ENCODE measurements around the gene FNDC11. TPM values are rescaled to one million over a fixed set of nuclear protein-coding genes. Genes with fewer than 3 reads are reported as not detected.
A peak's percentile ranks its signal among the peaks of the same experiment; 100 is the strongest.

Gene FNDC11
- total and polyA plus RNA-seq, 2 of the 13 experiments (the other 11 are each of a cell fraction or from before 2014, with no cell fraction given): 0.07 TPM; not detected in 1

DNA sequence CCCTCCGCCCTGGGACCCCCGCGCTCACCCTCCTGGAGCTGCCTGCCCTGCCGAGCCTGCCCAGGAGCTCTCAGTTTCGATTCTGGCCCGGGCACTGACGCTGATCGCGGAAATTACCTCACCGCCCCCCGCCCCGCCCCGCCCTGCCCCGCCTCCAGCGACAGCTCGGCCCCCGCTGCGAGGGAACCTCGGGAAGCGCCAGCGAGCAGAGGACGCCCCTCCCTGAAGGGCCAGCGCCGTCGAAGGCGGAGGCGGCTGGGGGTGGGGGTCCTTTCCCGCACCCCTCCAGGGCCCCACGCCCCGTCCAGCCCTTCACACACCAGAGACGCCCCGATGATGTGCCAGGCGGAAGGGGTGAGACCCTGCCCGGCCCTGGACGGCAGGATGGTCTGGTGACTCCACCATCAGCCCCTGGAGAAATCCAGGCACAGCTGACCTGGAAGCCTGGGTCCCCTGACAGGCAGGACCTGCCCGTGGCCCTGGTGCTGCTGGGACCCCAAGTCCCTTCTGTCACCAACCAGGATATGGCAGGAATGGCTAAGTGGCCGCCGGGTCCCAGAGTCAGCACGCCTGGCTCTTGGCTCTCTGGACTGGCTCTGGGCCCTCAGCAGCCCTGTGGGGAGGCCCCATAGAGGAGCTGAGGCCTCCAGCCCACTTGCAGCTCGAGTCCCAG lies 20.3 kb downstream of the FNDC11 start, which contains the start of gene HELZ2 (continued):
- TF ChIP-seq, protein P1, sequence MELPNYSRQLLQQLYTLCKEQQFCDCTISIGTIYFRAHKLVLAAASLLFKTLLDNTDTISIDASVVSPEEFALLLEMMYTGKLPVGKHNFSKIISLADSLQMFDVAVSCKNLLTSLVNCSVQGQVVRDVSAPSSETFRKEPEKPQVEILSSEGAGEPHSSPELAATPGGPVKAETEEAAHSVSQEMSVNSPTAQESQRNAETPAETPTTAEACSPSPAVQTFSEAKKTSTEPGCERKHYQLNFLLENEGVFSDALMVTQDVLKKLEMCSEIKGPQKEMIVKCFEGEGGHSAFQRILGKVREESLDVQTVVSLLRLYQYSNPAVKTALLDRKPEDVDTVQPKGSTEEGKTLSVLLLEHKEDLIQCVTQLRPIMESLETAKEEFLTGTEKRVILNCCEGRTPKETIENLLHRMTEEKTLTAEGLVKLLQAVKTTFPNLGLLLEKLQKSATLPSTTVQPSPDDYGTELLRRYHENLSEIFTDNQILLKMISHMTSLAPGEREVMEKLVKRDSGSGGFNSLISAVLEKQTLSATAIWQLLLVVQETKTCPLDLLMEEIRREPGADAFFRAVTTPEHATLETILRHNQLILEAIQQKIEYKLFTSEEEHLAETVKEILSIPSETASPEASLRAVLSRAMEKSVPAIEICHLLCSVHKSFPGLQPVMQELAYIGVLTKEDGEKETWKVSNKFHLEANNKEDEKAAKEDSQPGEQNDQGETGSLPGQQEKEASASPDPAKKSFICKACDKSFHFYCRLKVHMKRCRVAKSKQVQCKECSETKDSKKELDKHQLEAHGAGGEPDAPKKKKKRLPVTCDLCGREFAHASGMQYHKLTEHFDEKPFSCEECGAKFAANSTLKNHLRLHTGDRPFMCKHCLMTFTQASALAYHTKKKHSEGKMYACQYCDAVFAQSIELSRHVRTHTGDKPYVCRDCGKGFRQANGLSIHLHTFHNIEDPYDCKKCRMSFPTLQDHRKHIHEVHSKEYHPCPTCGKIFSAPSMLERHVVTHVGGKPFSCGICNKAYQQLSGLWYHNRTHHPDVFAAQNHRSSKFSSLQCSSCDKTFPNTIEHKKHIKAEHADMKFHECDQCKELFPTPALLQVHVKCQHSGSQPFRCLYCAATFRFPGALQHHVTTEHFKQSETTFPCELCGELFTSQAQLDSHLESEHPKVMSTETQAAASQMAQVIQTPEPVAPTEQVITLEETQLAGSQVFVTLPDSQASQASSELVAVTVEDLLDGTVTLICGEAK (IDR thresholded peaks at IDR 0.05): no peak
- TF ChIP-seq, protein P1 (CRISPR knock-in tag; IDR thresholded peaks at IDR 0.05): no peak
- TF ChIP-seq ZNF264 (CRISPR knock-in tag; IDR thresholded peaks at IDR 0.05) (peak; percentile 73; the same call in 1 of the 2 replicates), ZNF460 (CRISPR knock-in tag; IDR thresholded peaks at IDR 0.05; ENCODE audit: borderline replicate concordance) (no peak), ZNF251 (CRISPR knock-in tag; IDR thresholded peaks at IDR 0.05) (no peak), ZNF12 (CRISPR knock-in tag; IDR thresholded peaks at IDR 0.05) (no peak), ZNF253 (CRISPR knock-in tag; IDR thresholded peaks at IDR 0.05; ENCODE audit: borderline replicate concordance) (peak; percentile 56; the same call in 1 of the 2 replicates), ISL2 (CRISPR knock-in tag; IDR thresholded peaks at IDR 0.05) (peak; percentile 26), NCOA2 (CRISPR knock-in tag; IDR thresholded peaks at IDR 0.05) (peak; percentile 12; the same call in 1 of the 2 replicates), ZNF737 (CRISPR knock-in tag; IDR thresholded peaks at IDR 0.05; ENCODE audit: borderline replicate concordance) (no peak), NFKBIZ (CRISPR knock-in tag; IDR thresholded peaks at IDR 0.05) (no peak)
- TF ChIP-seq, protein P2, sequence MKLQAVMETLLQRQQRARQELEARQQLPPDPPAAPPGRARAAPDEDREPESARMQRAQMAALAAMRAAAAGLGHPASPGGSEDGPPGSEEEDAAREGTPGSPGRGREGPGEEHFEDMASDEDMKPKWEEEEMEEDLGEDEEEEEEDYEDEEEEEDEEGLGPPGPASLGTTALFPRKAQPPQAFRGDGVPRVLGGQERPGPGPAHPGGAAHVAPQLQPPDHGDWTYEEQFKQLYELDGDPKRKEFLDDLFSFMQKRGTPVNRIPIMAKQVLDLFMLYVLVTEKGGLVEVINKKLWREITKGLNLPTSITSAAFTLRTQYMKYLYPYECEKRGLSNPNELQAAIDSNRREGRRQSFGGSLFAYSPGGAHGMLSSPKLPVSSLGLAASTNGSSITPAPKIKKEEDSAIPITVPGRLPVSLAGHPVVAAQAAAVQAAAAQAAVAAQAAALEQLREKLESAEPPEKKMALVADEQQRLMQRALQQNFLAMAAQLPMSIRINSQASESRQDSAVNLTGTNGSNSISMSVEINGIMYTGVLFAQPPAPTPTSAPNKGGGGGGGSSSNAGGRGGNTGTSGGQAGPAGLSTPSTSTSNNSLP (IDR thresholded peaks at IDR 0.05; ENCODE audit: low read depth, low read length): no peak
- TF ChIP-seq, protein P3, sequence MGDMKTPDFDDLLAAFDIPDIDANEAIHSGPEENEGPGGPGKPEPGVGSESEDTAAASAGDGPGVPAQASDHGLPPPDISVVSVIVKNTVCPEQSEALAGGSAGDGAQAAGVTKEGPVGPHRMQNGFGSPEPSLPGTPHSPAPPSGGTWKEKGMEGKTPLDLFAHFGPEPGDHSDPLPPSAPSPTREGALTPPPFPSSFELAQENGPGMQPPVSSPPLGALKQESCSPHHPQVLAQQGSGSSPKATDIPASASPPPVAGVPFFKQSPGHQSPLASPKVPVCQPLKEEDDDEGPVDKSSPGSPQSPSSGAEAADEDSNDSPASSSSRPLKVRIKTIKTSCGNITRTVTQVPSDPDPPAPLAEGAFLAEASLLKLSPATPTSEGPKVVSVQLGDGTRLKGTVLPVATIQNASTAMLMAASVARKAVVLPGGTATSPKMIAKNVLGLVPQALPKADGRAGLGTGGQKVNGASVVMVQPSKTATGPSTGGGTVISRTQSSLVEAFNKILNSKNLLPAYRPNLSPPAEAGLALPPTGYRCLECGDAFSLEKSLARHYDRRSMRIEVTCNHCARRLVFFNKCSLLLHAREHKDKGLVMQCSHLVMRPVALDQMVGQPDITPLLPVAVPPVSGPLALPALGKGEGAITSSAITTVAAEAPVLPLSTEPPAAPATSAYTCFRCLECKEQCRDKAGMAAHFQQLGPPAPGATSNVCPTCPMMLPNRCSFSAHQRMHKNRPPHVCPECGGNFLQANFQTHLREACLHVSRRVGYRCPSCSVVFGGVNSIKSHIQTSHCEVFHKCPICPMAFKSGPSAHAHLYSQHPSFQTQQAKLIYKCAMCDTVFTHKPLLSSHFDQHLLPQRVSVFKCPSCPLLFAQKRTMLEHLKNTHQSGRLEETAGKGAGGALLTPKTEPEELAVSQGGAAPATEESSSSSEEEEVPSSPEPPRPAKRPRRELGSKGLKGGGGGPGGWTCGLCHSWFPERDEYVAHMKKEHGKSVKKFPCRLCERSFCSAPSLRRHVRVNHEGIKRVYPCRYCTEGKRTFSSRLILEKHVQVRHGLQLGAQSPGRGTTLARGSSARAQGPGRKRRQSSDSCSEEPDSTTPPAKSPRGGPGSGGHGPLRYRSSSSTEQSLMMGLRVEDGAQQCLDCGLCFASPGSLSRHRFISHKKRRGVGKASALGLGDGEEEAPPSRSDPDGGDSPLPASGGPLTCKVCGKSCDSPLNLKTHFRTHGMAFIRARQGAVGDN (CRISPR knock-in tag; IDR thresholded peaks at IDR 0.05): peak; percentile 45

Data from HepG2 (cell line).